ENCODE measurements around the gene APBA2. TPM values are rescaled to one million over a fixed set of nuclear protein-coding genes. Genes with fewer than 3 reads are reported as not detected.

Gene APBA2
- total and polyA plus RNA-seq, 3 donors from 2014 or later: 18.5 to 37.7 (median 29.5) TPM

DNA sequence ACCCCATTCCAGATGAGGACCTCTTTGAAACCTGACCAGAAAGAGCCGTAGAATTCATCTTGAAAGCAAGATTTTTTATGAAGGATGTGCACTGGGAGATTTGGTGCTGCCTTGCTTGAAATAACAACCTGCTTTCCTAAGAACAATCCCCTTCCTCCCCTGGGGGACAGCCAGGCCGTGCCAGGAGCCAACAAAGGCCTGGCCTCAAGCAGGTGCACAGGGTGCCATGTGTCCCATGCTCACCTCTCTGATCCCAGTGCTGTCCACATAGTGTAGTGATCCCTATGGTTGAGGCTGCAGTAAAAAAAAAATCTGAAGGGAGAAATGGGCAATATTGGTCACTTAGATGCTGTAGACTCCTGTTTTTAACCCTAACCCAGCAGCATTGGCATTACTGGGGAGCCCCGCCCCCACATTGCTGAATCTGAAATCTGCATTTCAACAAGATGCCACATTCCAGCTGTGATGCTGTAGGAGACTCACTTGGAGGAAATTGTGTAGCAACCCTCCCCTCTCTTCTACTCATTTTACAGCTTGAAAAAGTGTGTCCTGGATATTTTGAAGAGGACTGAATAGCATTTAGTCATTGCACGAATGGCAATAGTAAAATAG lies 171.2 kb downstream of the APBA2 start:
- H3K27me3 ChIP-seq: no peaks in the 10 kb centered on the region
- H3K27ac ChIP-seq: no peak overlapping the region
- no peaks in the 10 kb centered on the region for H3K9me3 ChIP-seq
- 79 to 83% methylated on average over 4 of the region's 4 CpGs for whole genome bisulfite sequencing, 2 donors
- no peak for DNase-seq
- H3K36me3 ChIP-seq (ENCODE audit: low read depth, missing control alignments): no peaks in the 10 kb centered on the region
- no peak overlapping the region for H3K4me3 ChIP-seq
- intact Hi-C loops (cut with DNase I; ENCODE audit: low total_unique reads): no loop called here
- H3K4me1 ChIP-seq: no peaks in the 10 kb centered on the region
- no peak for TF ChIP-seq POLR2A (IDR thresholded peaks at IDR 0.05)
- TF ChIP-seq, protein P1, sequence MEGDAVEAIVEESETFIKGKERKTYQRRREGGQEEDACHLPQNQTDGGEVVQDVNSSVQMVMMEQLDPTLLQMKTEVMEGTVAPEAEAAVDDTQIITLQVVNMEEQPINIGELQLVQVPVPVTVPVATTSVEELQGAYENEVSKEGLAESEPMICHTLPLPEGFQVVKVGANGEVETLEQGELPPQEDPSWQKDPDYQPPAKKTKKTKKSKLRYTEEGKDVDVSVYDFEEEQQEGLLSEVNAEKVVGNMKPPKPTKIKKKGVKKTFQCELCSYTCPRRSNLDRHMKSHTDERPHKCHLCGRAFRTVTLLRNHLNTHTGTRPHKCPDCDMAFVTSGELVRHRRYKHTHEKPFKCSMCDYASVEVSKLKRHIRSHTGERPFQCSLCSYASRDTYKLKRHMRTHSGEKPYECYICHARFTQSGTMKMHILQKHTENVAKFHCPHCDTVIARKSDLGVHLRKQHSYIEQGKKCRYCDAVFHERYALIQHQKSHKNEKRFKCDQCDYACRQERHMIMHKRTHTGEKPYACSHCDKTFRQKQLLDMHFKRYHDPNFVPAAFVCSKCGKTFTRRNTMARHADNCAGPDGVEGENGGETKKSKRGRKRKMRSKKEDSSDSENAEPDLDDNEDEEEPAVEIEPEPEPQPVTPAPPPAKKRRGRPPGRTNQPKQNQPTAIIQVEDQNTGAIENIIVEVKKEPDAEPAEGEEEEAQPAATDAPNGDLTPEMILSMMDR (IDR thresholded peaks at IDR 0.05): no peak

DNA sequence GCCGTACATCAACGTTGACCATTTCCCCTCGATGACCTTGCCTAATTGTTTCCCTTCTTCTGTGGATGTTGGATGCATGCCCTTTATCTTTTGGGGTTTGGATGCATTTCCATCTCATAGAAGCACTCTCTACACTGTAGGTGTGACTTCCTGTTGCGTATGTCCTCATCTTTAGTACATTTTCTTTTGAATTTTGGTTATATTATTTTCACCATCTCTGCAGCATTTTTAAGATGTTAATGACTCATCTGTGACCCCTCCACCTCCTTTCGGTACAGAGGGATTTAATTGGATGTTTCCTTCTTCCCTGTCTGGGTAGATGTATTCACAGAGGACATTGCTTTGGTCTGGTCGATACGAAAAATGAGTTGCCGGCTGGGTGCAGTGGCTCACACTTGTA lies 172.1 kb downstream of the APBA2 start:
- TF ChIP-seq, protein P1 (IDR thresholded peaks at IDR 0.05): no peak
- no peak for TF ChIP-seq POLR2A (IDR thresholded peaks at IDR 0.05)
- H3K4me3 ChIP-seq: no peak overlapping the region
- H3K27me3 ChIP-seq: no peaks in the 10 kb centered on the region
- no peak overlapping the region for H3K27ac ChIP-seq
- DNase-seq: no peak
- H3K9me3 ChIP-seq: no peaks in the 10 kb centered on the region
- intact Hi-C loops (cut with DNase I; ENCODE audit: low total_unique reads): no loop called here
- no peaks in the 10 kb centered on the region for H3K4me1 ChIP-seq
- H3K36me3 ChIP-seq (ENCODE audit: low read depth, missing control alignments): no peaks in the 10 kb centered on the region
- 90 to 92% methylated on average over 8 of the region's 8 CpGs for WGBS, 2 donors

DNA sequence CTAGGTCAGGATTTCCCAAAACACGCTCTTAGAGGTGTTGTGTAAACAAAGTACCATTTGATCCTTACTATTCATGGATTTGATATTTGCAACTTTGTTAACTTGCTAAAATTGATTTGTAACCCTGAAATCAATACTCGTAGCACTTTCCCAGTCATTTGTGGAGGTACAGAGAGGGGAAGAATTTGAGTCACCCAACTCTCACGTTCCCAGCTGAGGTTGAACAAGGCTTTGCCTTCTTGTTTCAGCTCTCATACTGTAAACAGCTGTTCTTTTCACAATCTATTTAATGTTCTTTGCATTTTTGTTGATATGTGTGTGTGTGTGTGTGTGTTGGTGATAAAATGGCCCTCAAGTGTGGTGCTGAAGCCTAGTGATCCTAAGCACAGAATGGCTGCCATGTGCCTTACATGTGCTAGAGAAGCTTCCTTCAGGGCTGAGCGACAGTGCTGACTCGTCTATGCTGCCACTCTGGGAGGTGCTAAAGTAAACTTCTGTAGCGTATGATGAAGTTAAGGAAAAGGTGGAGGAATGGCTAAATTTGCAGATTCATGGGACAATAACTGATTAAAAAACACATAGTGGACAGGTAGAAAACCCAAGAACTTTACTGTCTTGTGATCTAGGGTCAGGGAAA lies 173.2 kb downstream of the APBA2 start:
- no peak for DNase-seq
- intact Hi-C loops (cut with DNase I; ENCODE audit: low total_unique reads): no loop called here
- no peaks in the 10 kb centered on the region for H3K27me3 ChIP-seq
- TF ChIP-seq, protein P1 (IDR thresholded peaks at IDR 0.05): no peak
- no peak for TF ChIP-seq POLR2A (IDR thresholded peaks at IDR 0.05)
- H3K36me3 ChIP-seq (ENCODE audit: low read depth, missing control alignments): no peaks in the 10 kb centered on the region
- no peaks in the 10 kb centered on the region for H3K4me1 ChIP-seq
- H3K4me3 ChIP-seq: no peak overlapping the region
- WGBS, 2 donors: 92 to 93% methylated on average over 6 of the region's 6 CpGs
- H3K27ac ChIP-seq: no peak overlapping the region
- no peaks in the 10 kb centered on the region for H3K9me3 ChIP-seq

DNA sequence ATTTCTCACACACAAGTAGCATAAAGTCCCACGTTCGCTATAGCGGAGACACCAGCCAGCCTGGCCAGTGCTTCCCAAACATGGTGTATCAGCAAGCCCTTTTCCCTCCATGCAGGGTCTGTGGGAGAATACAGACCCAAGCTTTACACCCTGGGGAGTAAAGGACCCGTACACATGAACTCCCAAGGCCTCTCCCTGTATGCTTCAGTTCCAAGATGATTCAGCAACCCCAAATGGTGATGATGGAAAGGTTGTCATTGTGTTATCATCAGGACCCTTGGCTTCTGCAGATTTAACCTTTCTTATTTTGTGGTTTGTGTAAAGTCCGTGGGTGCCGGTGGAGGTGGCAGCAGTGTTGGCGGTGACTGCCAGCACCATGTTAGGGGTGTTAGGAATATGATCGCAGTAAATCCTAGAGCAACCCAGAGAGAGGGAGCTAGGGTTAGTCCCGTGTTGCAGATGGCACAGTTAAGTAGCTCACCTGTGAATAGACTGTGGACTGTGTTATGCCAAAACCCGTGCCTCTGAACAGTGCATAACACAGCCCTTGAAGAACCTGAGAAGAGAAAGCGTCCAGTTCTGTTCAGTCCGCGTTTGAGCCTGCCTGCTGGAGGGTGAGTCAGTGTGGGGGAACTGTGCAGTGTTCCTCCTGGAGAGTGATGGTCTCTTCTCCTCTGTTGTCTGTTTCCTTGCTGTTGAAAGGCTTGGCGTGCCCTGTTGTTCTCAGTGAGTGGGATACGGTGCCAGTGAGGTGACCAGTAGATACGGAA lies 174.3 kb downstream of the APBA2 start:
- H3K4me3 ChIP-seq: no peak overlapping the region
- no peak for DNase-seq
- H3K4me1 ChIP-seq: no peaks in the 10 kb centered on the region
- H3K36me3 ChIP-seq (ENCODE audit: low read depth, missing control alignments): no peaks in the 10 kb centered on the region
- H3K27me3 ChIP-seq: no peaks in the 10 kb centered on the region
- H3K9me3 ChIP-seq: no peaks in the 10 kb centered on the region
- WGBS, 2 donors: 93 to 95% methylated on average over 16 of the region's 16 CpGs
- TF ChIP-seq, protein P1 (IDR thresholded peaks at IDR 0.05): no peak
- no peak for TF ChIP-seq POLR2A (IDR thresholded peaks at IDR 0.05)
- H3K27ac ChIP-seq: no peak overlapping the region
- intact Hi-C loops (cut with DNase I; ENCODE audit: low total_unique reads): no loop called here
